CD4-positive, alpha-beta memory T cell (primary cell): ENCODE measurements around the gene WASHC3. TPM values are rescaled to one million over a fixed set of nuclear protein-coding genes. Genes with fewer than 3 reads are reported as not detected.
A peak's percentile ranks its signal among the peaks of the same experiment; 100 is the strongest.

Source experiments
- CTCF ChIA-PET: fragments of 350-600 bp; sonication (Branson Sonifier 250); formaldehyde crosslinking; loops from one replicate; lab custom pipeline; 2021; ENCODE audit warnings: inconsistent platforms; ENCODE audit not compliant: partially characterized antibody; lab: Charles Lee
- POLR2A ChIA-PET: fragments of 350-600 bp; sonication (Branson Sonifier 250); formaldehyde crosslinking; loops from one replicate; lab custom pipeline; 2021; ENCODE audit not compliant: partially characterized antibody; lab: Charles Lee
- DNase-seq, 5 donors: peaks; one replicate each; pipeline versions ENCODE4 v3.0.0 to v3.0.0-alpha.2; 2020 to 2022; ENCODE audit warnings: mixed read lengths in 1 of 5
- H3K27ac ChIP-seq: one replicate; pipeline ENCODE4 v1.7.0; 2013; ENCODE audit warnings: low read depth, low read length
- H3K27me3 ChIP-seq: 2 replicates; pipeline ENCODE4 v1.7.0; 2013; ENCODE audit warnings: mild to moderate bottlenecking, low read length, moderate library complexity; ENCODE audit not compliant: insufficient read depth
- H3K36me3 ChIP-seq: 2 replicates; pipeline ENCODE4 v1.7.0; 2013; ENCODE audit warnings: mild to moderate bottlenecking, low read length, moderate library complexity; ENCODE audit not compliant: insufficient read depth
- H3K4me1 ChIP-seq: 2 replicates; pipeline ENCODE4 v1.7.0; 2013; ENCODE audit warnings: mild to moderate bottlenecking, low read length, moderate library complexity; ENCODE audit not compliant: insufficient read depth
- H3K4me3 ChIP-seq, 2 donors: one replicate each; pipeline ENCODE4 v1.7.0; 2013; ENCODE audit warnings: low read length in 2 of 2, mild to moderate bottlenecking in 1 of 2
- H3K9me3 ChIP-seq, 2 donors: one replicate each; pipeline ENCODE4 v1.7.0; 2013; ENCODE audit warnings: low read length in 2 of 2, control low read depth in 1 of 2; ENCODE audit not compliant: control insufficient read depth in 1 of 2
- H3K27ac Mint-ChIP-seq, 7 donors: one replicate each; pipeline ENCODE4 v1.8.0; 2020 to 2021; ENCODE audit warnings: mixed read lengths in 7 of 7, mild to moderate bottlenecking in 6 of 7, inconsistent platforms in 3 of 7, moderate library complexity in 3 of 7
- H3K27me3 Mint-ChIP-seq, 2 donors: one replicate each; pipeline ENCODE4 v1.8.0; 2020 to 2021; ENCODE audit warnings: mixed read lengths in 2 of 2
- H3K36me3 Mint-ChIP-seq, 2 donors: one replicate each; pipeline ENCODE4 v1.8.0; 2020 to 2021; ENCODE audit warnings: mixed read lengths in 2 of 2, inconsistent platforms in 1 of 2, mild to moderate bottlenecking in 1 of 2
- H3K4me1 Mint-ChIP-seq, 4 donors: one replicate each; pipeline ENCODE4 v1.8.0; 2020 to 2021; ENCODE audit warnings: mixed read lengths in 4 of 4, mild to moderate bottlenecking in 1 of 4
- H3K4me3 Mint-ChIP-seq, 8 donors: one replicate each; pipeline ENCODE4 v1.8.0; 2020 to 2021; ENCODE audit warnings: mixed read lengths in 8 of 8, mild to moderate bottlenecking in 7 of 8, moderate library complexity in 6 of 8, inconsistent platforms in 3 of 8
- H3K9me3 Mint-ChIP-seq, 8 donors: one replicate each; pipeline ENCODE4 v1.8.0; 2020 to 2021; ENCODE audit warnings: mixed read lengths in 8 of 8, mild to moderate bottlenecking in 5 of 8, inconsistent platforms in 3 of 8, moderate library complexity in 1 of 8
- intact Hi-C: fragments of 100-400 bp; cut with micrococcal nuclease; formaldehyde crosslinking; loops from one replicate; pipeline ENCODE4 v1.15.1; 2023
- polyA plus RNA-seq, 2 donors: library from polyadenylated mRNA; unstranded; fragments of 300-500 nt; fragmentation: Illumina TruSeq; gene quantifications; one replicate each; pipeline ENCODE4 v1.2.3, GENCODE V29; 2021
- total RNA-seq, 2 experiments: library from RNA; stranded (reverse); gene quantifications; one replicate each; pipeline ENCODE4 v1.2.3, GENCODE V29; 2021

WASHC3 gene
- total and polyA plus RNA-seq, 4 experiments from 2014 or later: 44.6 to 107 (median 70.3) TPM

DNA sequence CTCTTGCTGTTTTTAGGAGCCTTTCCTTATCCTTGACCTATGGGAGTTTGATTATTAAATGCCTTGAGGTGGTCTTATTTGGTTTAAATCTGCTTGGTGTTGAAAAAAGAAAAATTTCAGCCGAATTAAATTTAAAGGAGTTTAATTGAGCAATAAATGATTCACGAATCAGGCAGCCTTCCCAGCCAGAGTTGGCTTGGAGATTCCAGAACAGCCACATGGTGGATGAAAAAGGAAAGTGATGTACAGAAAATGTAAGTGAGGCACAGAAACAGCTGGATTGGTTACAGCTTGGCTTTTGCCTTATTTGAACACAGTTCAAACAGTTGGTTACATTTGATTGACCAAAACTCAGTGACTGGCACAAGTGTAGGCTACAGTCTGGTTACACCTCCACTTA, 69.7 kb downstream of the WASHC3 start:
- H3K4me1 ChIP-seq: no peaks in the 10 kb centered on the region
- no peak overlapping the region for H3K27ac Mint-ChIP-seq
- ChIA-PET POLR2A (no interaction called here), CTCF (no interaction called here)
- no peak overlapping the region for H3K4me3 ChIP-seq
- H3K27me3 Mint-ChIP-seq: peaks cover 15 to 27% of the 10 kb centered on the region in 2 donors
- H3K27me3 ChIP-seq: no peaks in the 10 kb centered on the region
- no peaks in the 10 kb centered on the region for H3K4me1 Mint-ChIP-seq
- no peaks in the 10 kb centered on the region for H3K36me3 Mint-ChIP-seq
- intact Hi-C loops: no loop called here
- no peak overlapping the region for H3K4me3 Mint-ChIP-seq
- H3K9me3 Mint-ChIP-seq: no peaks in the 10 kb centered on the region
- no peak for DNase-seq
- no peaks in the 10 kb centered on the region for H3K36me3 ChIP-seq
- H3K27ac ChIP-seq: no peak overlapping the region
- no peaks in the 10 kb centered on the region for H3K9me3 ChIP-seq

DNA sequence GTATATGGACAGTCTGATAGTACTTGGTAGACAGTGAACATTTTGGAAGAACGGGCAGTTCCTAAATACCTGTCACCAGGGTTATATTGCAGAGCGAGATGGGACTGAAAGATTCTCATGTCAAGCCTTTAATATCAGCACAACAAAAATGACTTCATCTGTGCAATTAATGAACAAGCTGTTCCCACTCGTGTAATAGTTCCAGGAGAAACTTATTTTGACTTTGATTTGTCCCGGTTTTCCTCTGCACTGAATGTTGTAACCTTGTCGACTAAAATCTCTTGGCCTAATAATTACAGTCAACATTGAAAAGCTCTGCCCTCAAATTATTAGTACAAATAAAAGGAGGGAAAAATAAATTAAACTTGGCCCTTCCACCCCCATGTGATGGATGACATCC, 79.5 kb downstream of the WASHC3 start:
- Histone ChIP-seq H3K4me1 (no peaks in the 10 kb centered on the region), H3K4me3 (no peak overlapping the region), H3K27ac (no peak overlapping the region), H3K27me3 (no peaks in the 10 kb centered on the region), H3K9me3 (no peaks in the 10 kb centered on the region), H3K36me3 (no peaks in the 10 kb centered on the region)
- no peak for DNase-seq
- H3K27ac Mint-ChIP-seq: no peak overlapping the region
- ChIA-PET CTCF (no interaction called here), POLR2A (no interaction called here)
- H3K4me1 Mint-ChIP-seq: peaks cover 0 to 2% (median 0%) of the 10 kb centered on the region in 4 donors
- H3K27me3 Mint-ChIP-seq: peaks cover 3 to 7% of the 10 kb centered on the region in 2 donors
- peaks cover 0 to 4% (median 0%) of the 10 kb centered on the region in 8 donors for H3K9me3 Mint-ChIP-seq
- H3K36me3 Mint-ChIP-seq: no peaks in the 10 kb centered on the region
- H3K4me3 Mint-ChIP-seq: no peak overlapping the region
- intact Hi-C loops: no loop called here

DNA sequence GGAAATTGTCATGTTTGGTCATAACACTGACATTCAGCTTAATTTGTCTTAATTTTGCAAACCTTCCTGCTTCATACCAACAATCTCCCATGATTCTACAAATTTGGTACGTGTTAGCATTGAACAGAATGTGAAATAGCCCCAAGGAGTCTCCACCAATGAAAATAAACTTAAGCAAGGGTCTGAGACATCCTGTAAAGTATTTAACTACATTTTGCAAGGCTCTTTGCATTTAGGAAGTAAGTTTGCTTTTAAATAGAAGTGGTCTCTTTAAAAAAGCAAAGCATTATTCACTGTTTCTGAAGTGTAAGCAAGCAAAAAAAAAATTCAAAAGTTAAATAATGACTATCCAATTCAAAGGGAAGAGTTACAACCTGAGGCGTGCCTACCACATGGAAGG, 79.9 kb downstream of the WASHC3 start:
- no peak for DNase-seq
- H3K4me3 Mint-ChIP-seq: no peak overlapping the region
- Histone ChIP-seq H3K36me3 (no peaks in the 10 kb centered on the region), H3K27ac (no peak overlapping the region), H3K9me3 (no peaks in the 10 kb centered on the region), H3K4me3 (no peak overlapping the region), H3K4me1 (no peaks in the 10 kb centered on the region), H3K27me3 (no peaks in the 10 kb centered on the region)
- H3K27me3 Mint-ChIP-seq: peaks cover 3 to 7% of the 10 kb centered on the region in 2 donors
- peaks cover 0 to 4% (median 0%) of the 10 kb centered on the region in 8 donors for H3K9me3 Mint-ChIP-seq
- peaks cover 0 to 2% (median 0%) of the 10 kb centered on the region in 4 donors for H3K4me1 Mint-ChIP-seq
- ChIA-PET CTCF (no interaction called here), POLR2A (no interaction called here)
- intact Hi-C loops: no loop called here
- no peak overlapping the region for H3K27ac Mint-ChIP-seq
- no peaks in the 10 kb centered on the region for H3K36me3 Mint-ChIP-seq

DNA sequence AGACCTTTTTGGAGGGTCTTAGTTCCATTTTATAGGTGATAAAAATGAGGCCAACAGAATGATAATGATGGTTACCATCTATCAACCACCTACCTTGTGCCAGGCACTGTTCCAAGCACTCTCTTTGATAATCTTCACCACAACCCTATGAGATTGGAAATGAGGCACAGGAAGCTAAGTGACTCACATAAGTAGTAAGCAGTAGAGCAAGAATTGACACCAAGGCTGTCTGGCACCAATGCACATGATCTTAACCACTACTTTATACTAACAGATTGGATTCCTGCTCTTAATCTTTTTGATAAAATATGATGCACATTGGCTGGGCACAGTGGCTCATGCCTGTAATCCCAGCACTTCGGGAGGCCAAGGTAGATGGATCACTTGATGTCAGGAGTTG, 93.0 kb downstream of the WASHC3 start:
- Histone ChIP-seq H3K27ac (no peak overlapping the region), H3K4me1 (peaks cover 12% of the 10 kb centered on the region), H3K27me3 (no peaks in the 10 kb centered on the region), H3K36me3 (no peaks in the 10 kb centered on the region), H3K9me3 (no peaks in the 10 kb centered on the region), H3K4me3 (no peak overlapping the region)
- ChIA-PET CTCF (no interaction called here), POLR2A (no interaction called here)
- DNase-seq: peak in 3 of 5 donors; percentile 4 to 46 (median 7)
- Mint-ChIP-seq H3K9me3 (peaks cover 0 to 6% (median 0%) of the 10 kb centered on the region in 8 donors), H3K36me3 (no peaks in the 10 kb centered on the region), H3K27me3 (peaks cover 2 to 6% of the 10 kb centered on the region in 2 donors), H3K27ac (peak overlapping the region in 3 of 7 donors; percentile 25 to 57 (median 54)), H3K4me3 (no peak overlapping the region), H3K4me1 (peaks cover 7 to 16% (median 13%) of the 10 kb centered on the region in 4 donors)
- intact Hi-C loops: no loop called here

DNA sequence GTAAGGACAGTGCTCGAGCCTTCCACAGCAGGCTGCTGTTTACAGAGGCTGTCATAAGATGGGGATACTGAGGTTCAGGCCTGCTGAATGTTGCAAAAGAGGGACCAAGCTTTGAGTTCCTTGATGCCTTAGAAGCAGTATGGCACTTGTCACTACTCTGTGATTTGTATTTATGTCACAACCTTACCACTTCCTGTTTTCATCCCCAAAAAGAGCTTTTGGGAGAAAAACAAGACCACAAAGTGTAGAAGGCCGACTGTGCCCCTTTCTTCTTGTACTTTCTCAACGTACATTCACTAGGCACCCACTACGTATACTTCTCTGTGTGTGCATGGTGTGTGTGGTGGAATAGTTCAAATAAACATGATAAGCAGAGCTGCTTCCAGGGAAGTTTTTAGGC, 94.3 kb downstream of the WASHC3 start:
- intact Hi-C loops: no loop called here
- Histone ChIP-seq H3K4me1 (peaks cover 12% of the 10 kb centered on the region), H3K27ac (no peak overlapping the region), H3K27me3 (no peaks in the 10 kb centered on the region), H3K9me3 (no peaks in the 10 kb centered on the region), H3K4me3 (no peak overlapping the region), H3K36me3 (no peaks in the 10 kb centered on the region)
- ChIA-PET POLR2A (interaction anchor here (1.2 kb wide), 1 partner anchor 94 kb away, joined by 3 read pairs; the partner anchor contains the start of gene WASHC3), CTCF (interaction anchor here (1.5 kb wide), 1 partner anchor 28 kb away, joined by 3 read pairs; no protein-coding TSS in a partner anchor)
- Mint-ChIP-seq H3K9me3 (peaks cover 0 to 6% (median 0%) of the 10 kb centered on the region in 8 donors), H3K4me3 (no peak overlapping the region), H3K27me3 (peaks cover 2 to 6% of the 10 kb centered on the region in 2 donors), H3K4me1 (peaks cover 7 to 16% (median 13%) of the 10 kb centered on the region in 4 donors), H3K36me3 (peaks cover 0 to 3% of the 10 kb centered on the region in 2 donors), H3K27ac (peak overlapping the region in 2 of 7 donors; percentile 36 to 75)
- peak in 4 of 5 donors; percentile 16 to 40 (median 36) for DNase-seq

DNA sequence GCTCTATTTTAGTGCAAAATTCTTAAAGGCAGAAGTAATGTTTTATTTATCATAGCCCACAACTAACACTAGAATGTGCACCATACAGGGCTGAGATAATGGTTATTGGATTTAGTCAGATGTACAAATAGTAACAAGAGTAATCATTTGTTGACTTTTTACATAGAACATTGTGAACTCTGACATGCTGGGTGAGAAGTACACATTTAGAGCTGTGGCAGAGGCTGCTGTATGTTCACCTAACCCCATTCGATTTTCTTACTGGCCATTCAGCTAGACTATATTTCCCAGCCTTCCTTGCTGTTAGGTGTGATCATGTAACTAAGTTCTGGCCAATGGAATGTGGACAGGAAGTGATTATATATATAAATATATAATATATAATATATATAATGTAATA, 95.3 kb downstream of the WASHC3 start:
- Histone ChIP-seq H3K36me3 (no peaks in the 10 kb centered on the region), H3K9me3 (no peaks in the 10 kb centered on the region), H3K4me1 (peaks cover 12% of the 10 kb centered on the region), H3K27me3 (no peaks in the 10 kb centered on the region), H3K27ac (no peak overlapping the region), H3K4me3 (no peak overlapping the region)
- no peak overlapping the region for H3K27ac Mint-ChIP-seq
- CTCF ChIA-PET: no interaction called here
- intact Hi-C loops: no loop called here
- H3K4me1 Mint-ChIP-seq: peaks cover 7 to 16% (median 13%) of the 10 kb centered on the region in 4 donors
- H3K4me3 Mint-ChIP-seq: no peak overlapping the region
- H3K27me3 Mint-ChIP-seq: peaks cover 0 to 6% of the 10 kb centered on the region in 2 donors
- POLR2A ChIA-PET: interaction anchor here (1.2 kb wide), 1 partner anchor 95 kb away, joined by 3 read pairs; the partner anchor contains the start of gene WASHC3
- peaks cover 0 to 3% of the 10 kb centered on the region in 2 donors for H3K36me3 Mint-ChIP-seq
- peaks cover 0 to 4% (median 0%) of the 10 kb centered on the region in 8 donors for H3K9me3 Mint-ChIP-seq
- DNase-seq: no peak

DNA sequence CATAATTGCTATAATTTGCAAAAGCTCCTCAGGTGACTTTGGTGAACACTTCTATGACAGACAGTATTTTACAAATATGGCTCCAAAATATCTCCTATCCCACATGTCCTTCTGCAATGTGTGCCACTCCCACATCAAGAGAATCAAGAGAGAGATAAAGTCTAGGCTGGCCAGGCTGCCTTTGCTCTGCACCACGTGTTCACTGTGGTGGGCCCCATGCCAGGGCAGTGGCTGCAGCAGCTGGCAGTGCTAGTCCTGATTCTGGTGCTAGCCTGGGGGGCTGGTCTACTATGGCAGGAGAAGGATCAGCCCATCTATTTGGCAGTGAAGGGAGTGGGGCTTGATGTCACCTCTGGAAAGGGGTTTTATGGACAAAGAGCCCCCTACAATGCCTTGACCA, 98.1 kb downstream of the WASHC3 start:
- POLR2A ChIA-PET: no interaction called here

More for the DNA sequence above, 98.1 kb downstream of the WASHC3 start:
- H3K27me3 Mint-ChIP-seq: no peaks in the 10 kb centered on the region
- Histone ChIP-seq H3K27me3 (no peaks in the 10 kb centered on the region), H3K27ac (no peak overlapping the region), H3K36me3 (no peaks in the 10 kb centered on the region), H3K4me3 (no peak overlapping the region), H3K4me1 (peaks cover 12% of the 10 kb centered on the region), H3K9me3 (no peaks in the 10 kb centered on the region)
- DNase-seq: no peak
- no peak overlapping the region for H3K4me3 Mint-ChIP-seq
- H3K4me1 Mint-ChIP-seq: peaks cover 7 to 14% (median 12%) of the 10 kb centered on the region in 4 donors
- peaks cover 3% of the 10 kb centered on the region in 2 donors for H3K36me3 Mint-ChIP-seq
- no peak overlapping the region for H3K27ac Mint-ChIP-seq
- intact Hi-C loops: no loop called here
- peaks cover 4 to 10% (median 8%) of the 10 kb centered on the region in 8 donors for H3K9me3 Mint-ChIP-seq
- CTCF ChIA-PET: no interaction called here
